GM19238 (cell line): ENCODE measurements around the gene MPDU1.
A peak's percentile ranks its signal among the peaks of the same experiment; 100 is the strongest.
"Not testable (repeated sequence)": the region's sequence is repeated elsewhere in the genome, so short reads cannot be mapped to it uniquely, and the experiment has no call there.

Source experiments
- DNase-seq: peaks from one replicate; pipeline ENCODE4 v3.0.0; 2011; ENCODE audit warnings: low spot score; ENCODE audit not compliant: insufficient read length

Gene MPDU1

DNA sequence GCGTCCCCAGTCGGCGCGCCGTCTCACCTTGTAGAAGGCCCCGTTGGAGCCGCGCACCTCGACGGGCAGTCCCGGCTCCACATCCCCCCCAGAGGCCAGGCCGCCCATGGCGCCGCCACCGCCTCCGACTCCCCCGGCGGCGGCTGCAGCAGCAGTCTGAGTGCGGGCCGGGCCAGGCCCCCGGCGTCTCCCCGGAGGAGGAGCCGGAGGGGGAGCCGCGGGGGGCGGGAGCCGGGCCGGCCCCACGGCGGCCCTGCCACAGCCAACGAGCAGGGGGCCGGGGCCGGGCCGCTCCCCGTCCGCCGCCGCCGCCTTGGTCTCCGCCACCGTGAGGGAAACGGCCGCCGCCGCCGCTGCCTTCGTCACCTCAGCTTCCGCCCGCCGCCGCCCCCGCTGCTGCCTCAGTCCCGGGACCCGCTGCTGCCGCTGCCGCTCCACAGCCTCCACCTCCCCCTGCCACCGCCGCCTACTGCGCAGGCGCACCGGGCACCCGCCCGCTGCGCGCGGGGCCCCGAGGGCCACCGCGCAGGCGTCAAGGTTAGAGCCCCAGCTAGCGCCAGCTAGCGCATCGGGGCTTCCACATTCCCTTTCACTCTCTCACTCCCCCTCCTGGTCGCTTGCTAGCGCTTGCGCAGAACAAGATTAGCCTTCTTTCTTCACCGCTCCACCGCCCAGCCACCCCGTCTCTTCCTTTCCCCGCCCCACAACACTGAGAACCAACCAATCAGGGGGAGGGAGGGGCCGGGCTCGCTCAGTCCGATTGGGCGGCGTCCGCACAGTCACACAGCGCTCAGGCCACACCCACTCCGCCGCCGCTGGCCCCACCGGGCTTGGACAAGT, 31.0 kb downstream of the MPDU1 start, which contains the start of gene FXR2:
FXR2 (minus strand) TSS at position 473 of the 840 bp plus-strand sequence; CDS start at position 108, 365 bp downstream.
- DNase-seq = peak; percentile 98

GRCh38 chr17:7615265-7615747, 31.7 kb downstream of the MPDU1 start:
- no peak for DNase-seq

- no peak for DNase-seq
These were observed 35.0 kb downstream of the MPDU1 start for GRCh38 chr17:7618608-7619007.

- DNase-seq = no peak
These were observed 37.2 kb downstream of the MPDU1 start for GRCh38 chr17:7620835-7621234.

- no peak for DNase-seq
These were observed 40.0 kb downstream of the MPDU1 start for GRCh38 chr17:7623661-7624060.

DNA sequence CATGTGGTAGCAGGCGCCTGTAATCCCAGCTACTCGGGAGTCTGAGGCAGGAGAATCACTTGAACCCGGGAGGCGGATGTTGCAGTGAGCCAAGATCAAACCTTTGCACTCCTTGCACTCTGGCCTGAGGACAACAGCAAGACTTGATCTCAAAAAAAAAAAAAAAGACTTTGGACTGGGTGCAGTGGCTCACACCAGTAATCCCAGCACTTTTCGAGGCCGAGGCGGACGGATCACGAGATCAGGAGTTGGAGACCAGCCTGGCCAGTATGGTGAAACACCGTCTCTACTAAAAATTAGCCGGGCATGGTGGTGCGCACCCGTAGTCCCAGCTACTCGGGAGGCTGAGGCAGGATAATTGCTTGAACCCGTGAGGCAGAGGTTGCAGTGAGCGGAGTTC, 42.1 kb downstream of the MPDU1 start:
- not testable (repeated sequence) for DNase-seq

- DNase-seq = no peak
These were observed 42.7 kb downstream of the MPDU1 start for GRCh38 chr17:7626307-7626706.

DNA sequence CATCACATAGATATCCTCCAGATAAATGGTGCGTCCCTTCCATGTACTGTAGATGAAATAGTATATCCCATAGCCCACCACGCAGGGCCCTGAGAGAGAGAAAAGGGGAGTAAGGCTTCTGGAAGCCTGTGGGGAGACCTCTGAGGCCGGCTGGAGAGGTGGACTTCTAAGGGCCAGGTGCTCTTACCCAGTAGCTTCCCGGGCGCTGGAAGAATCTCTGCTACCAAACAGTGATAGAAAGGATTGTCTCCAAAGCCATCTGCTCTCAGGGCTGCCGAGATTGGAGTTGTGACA, 43.3 kb downstream of the MPDU1 start:
- DNase-seq = no peak

GRCh38 chr17:7627250-7628121, 43.8 kb downstream of the MPDU1 start, which contains the start of gene SAT2:
Gene SAT2, minus strand, starts transcription at chr17:7627821. Its CDS starts 186 bp downstream, at chr17:7627635.
- peak; percentile 97 for DNase-seq

- DNase-seq = no peak
These were observed 46.4 kb downstream of the MPDU1 start, which contains the start of gene SHBG for GRCh38 chr17:7629939-7630571. Gene SHBG, plus strand, starts transcription at chr17:7630135. Its CDS starts 38 bp downstream, at chr17:7630173.

DNA sequence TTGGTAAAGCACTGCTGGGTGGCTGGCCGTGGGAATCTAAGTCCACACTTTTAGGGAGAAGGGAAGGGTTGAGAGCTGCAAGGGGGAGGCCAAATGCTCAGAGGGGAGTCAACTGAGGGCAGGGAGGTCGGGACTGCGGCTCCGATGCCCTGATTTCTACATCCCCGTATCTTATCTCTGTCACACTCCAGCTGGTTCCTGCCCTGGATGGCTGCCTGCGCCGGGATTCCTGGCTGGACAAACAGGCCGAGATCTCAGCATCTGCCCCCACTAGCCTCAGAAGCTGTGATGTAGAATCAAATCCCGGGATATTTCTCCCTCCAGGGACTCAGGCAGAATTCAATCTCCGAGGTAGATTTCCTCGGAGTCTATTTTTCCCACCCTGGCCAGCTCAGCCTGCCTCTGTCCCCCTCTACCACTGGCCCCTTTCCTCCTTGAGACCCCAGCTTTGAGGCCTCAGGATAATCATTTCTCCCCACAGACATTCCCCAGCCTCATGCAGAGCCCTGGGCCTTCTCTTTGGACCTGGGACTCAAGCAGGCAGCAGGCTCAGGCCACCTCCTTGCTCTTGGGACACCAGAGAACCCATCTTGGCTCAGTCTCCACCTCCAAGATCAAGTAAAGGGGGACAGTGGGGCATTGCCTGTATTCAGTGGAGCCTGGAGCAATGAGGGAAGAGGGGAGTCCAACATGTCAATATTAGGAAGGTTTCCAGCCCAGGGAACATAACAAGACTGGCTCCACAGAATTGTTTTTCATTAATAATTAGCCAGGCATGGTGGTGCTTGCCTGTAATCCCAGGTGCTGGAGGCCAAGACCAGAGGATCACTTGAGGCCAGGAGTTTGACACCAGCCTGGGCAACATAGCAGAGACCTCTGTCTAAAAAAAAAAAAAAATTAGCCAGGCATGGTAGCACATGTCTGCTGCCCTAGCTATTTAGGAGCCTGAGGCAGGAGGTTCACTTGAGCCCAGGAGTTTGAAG, 48.0 kb downstream of the MPDU1 start:
- no peak for DNase-seq

- DNase-seq = peak; percentile 50
These were observed 48.8 kb downstream of the MPDU1 start for GRCh38 chr17:7632492-7632894.

- DNase-seq = no peak
These were observed 49.4 kb downstream of the MPDU1 start for GRCh38 chr17:7633093-7633492.

DNA sequence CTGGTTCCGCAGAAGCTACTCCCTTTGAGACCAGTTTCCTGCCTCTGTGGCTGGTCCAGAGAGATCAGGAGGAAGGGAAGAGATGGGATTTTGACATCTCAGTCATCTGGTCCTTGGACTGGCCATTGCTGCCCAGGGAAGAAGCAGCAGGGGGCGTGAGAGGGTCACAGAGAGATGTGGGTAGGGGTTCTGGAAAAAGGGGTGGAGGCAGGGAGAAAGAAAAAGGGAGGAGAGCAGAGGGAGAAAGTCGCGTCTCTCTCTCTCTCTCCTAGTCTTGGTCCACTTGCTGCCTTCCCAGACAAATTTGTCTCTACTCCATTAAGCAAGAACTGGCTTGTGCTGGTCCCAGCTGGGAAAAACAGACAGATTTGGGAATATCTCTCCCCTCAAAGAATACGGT, 50.7 kb downstream of the MPDU1 start:
- no peak for DNase-seq

GRCh38 chr17:7636163-7636562, 52.5 kb downstream of the MPDU1 start:
- no peak for DNase-seq
